Left lung (tissue), 10 donors: ENCODE data around the gene PLA2G4D. TPM values are rescaled to one million over a fixed set of nuclear protein-coding genes. Genes with fewer than 3 reads are reported as not detected.

ENCODE experiments used
- ATAC-seq: fragments of 200-7000 bp; cut with Tn5 transposase; one replicate; pipeline ENCODE4 v1.9.1; 2020; ENCODE audit warnings: moderate library complexity
- DNase-seq, 4 donors: peaks; one replicate each; pipeline ENCODE4 v3.0.0-alpha.2; 2013 to 2020
- H3K27ac ChIP-seq, 2 donors: fragments of 200-600 bp; sonication (generic) in 1 of 2; one replicate each; pipeline versions ENCODE4 v1.5.0 to v1.8.0; 2020 to 2021
- H3K27me3 ChIP-seq, 2 donors: fragments of 200-600 bp; sonication (generic) in 1 of 2; one replicate each; pipeline versions ENCODE4 v1.5.0 to v1.8.0; 2020 to 2021
- H3K36me3 ChIP-seq, 2 donors: fragments of 200-600 bp; sonication (generic) in 1 of 2; one replicate each; pipeline versions ENCODE4 v1.5.0 to v1.8.0; 2020 to 2021
- H3K4me1 ChIP-seq, 2 donors: fragments of 200-600 bp; one replicate each; pipeline ENCODE4 v1.8.0; 2021
- H3K4me3 ChIP-seq, 2 donors: fragments of 200-600 bp; sonication (generic) in 1 of 2; one replicate each; pipeline versions ENCODE4 v1.5.0 to v1.8.0; 2020 to 2021; ENCODE audit warnings: mild to moderate bottlenecking in 1 of 2
- H3K9me3 ChIP-seq, 2 donors: fragments of 200-600 bp; sonication (generic) in 1 of 2; one replicate each; pipeline versions ENCODE4 v1.5.0 to v1.8.0; 2020 to 2021
- CTCF ChIP-seq, 2 donors: fragments of 200-600 bp; sonication (generic) in 1 of 2; IDR thresholded peaks; one replicate each; pipeline versions ENCODE4 v1.5.0 to v1.8.0; 2021; ENCODE audit warnings: antibody characterized with exemption in 2 of 2
- intact Hi-C, 2 donors: fragments of 100-400 bp; cut with DNase I; formaldehyde crosslinking; loops; one replicate each; pipeline versions ENCODE4 v1.11.2 to v1.14.2; 2022
- polyA plus RNA-seq, 6 donors: library from polyadenylated mRNA; unstranded; fragments of 120-200 nt; gene quantifications; one replicate each; pipeline ENCODE4 v1.2.1, GENCODE V29; 2013; ENCODE audit not compliant: insufficient read length in 6 of 6
- total RNA-seq, 2 donors: library from RNA; stranded (reverse); fragmentation: NEBNext Ultra II Directional; extraction: Animal tissue kit (Norgen Biotek cat#: 25700); gene quantifications; one replicate each; pipeline ENCODE4 v1.2.1, GENCODE V29; 2021
- donor health status: DM: no; HTN: yes; CAD: no.
- donor health status: DM: no; HTN: no; CAD: no.

The PLA2G4D gene
- total and polyA plus RNA-seq, 8 donors = 0.06 to 0.17 (median 0.13) TPM

- no peak overlapping the region for H3K27ac ChIP-seq
- H3K4me3 ChIP-seq = no peak overlapping the region
- intact Hi-C loops = no loop called here
- no peaks in the 10 kb centered on the region for H3K9me3 ChIP-seq
- TF ChIP-seq CTCF (IDR thresholded peaks at IDR 0.05) = no peak
- H3K4me1 ChIP-seq = peaks cover 0 to 12% of the 10 kb centered on the region in 2 donors
- no peaks in the 10 kb centered on the region for H3K36me3 ChIP-seq
- H3K27me3 ChIP-seq = no peaks in the 10 kb centered on the region
- ATAC-seq (peak; percentile 69), DNase-seq (no peak)
Observed at GRCh38 chr15:42118650-42119445, 24.5 kb upstream of the PLA2G4D start.

GRCh38 chr15:42111924-42112323, 17.6 kb upstream of the PLA2G4D start:
- no peaks in the 10 kb centered on the region for H3K27me3 ChIP-seq
- DNase-seq = no peak
- H3K4me1 ChIP-seq = peaks cover 3 to 20% of the 10 kb centered on the region in 2 donors
- H3K4me3 ChIP-seq = no peak overlapping the region
- no peak overlapping the region for H3K27ac ChIP-seq
- TF ChIP-seq CTCF (IDR thresholded peaks at IDR 0.05) = no peak
- ATAC-seq = no peak
- no peaks in the 10 kb centered on the region for H3K9me3 ChIP-seq
- intact Hi-C loops = no loop called here
- no peaks in the 10 kb centered on the region for H3K36me3 ChIP-seq

- no peaks in the 10 kb centered on the region for H3K9me3 ChIP-seq
- intact Hi-C loops = no loop called here
Observed at GRCh38 chr15:42110367-42110766, 16.0 kb upstream of the PLA2G4D start.

GRCh38 chr15:42108806-42109205, 14.4 kb upstream of the PLA2G4D start:
- intact Hi-C loops = no loop called here
- peaks cover 13 to 48% of the 10 kb centered on the region in 2 donors for H3K4me1 ChIP-seq
- no peak overlapping the region for H3K4me3 ChIP-seq
- DNase-seq (no peak), ATAC-seq (no peak)
- H3K27me3 ChIP-seq = no peaks in the 10 kb centered on the region
- no peaks in the 10 kb centered on the region for H3K36me3 ChIP-seq
- H3K27ac ChIP-seq = no peak overlapping the region
- H3K9me3 ChIP-seq = no peaks in the 10 kb centered on the region
- no peak for TF ChIP-seq CTCF (IDR thresholded peaks at IDR 0.05)

More at GRCh38 chr15:42110367-42110766, 16.0 kb upstream of the PLA2G4D start:
- TF ChIP-seq CTCF (IDR thresholded peaks at IDR 0.05) = no peak
- Histone ChIP-seq H3K4me3 (no peak overlapping the region), H3K36me3 (no peaks in the 10 kb centered on the region), H3K4me1 (peaks cover 10 to 35% of the 10 kb centered on the region in 2 donors), H3K27ac (no peak overlapping the region), H3K27me3 (no peaks in the 10 kb centered on the region)
- DNase-seq = no peak
- ATAC-seq = peak; percentile 59

GRCh38 chr15:42108189-42108588, 13.8 kb upstream of the PLA2G4D start:
- TF ChIP-seq CTCF (IDR thresholded peaks at IDR 0.05) = no peak
- Histone ChIP-seq H3K4me3 (no peak overlapping the region), H3K27ac (no peak overlapping the region), H3K36me3 (no peaks in the 10 kb centered on the region), H3K4me1 (peaks cover 13 to 48% of the 10 kb centered on the region in 2 donors), H3K9me3 (no peaks in the 10 kb centered on the region), H3K27me3 (no peaks in the 10 kb centered on the region)
- intact Hi-C loops = no loop called here
- no peak for DNase-seq
- peak; percentile 12 for ATAC-seq
